ENCODE results near the gene ISM1. TPM values are rescaled to one million over a fixed set of nuclear protein-coding genes. Genes with fewer than 3 reads are reported as not detected.

The ISM1 gene
- total and polyA plus RNA-seq, 2 of the 13 experiments (the other 11 are each of a cell fraction or from before 2014, with no cell fraction given): 0.40 to 1.4 TPM

DNA sequence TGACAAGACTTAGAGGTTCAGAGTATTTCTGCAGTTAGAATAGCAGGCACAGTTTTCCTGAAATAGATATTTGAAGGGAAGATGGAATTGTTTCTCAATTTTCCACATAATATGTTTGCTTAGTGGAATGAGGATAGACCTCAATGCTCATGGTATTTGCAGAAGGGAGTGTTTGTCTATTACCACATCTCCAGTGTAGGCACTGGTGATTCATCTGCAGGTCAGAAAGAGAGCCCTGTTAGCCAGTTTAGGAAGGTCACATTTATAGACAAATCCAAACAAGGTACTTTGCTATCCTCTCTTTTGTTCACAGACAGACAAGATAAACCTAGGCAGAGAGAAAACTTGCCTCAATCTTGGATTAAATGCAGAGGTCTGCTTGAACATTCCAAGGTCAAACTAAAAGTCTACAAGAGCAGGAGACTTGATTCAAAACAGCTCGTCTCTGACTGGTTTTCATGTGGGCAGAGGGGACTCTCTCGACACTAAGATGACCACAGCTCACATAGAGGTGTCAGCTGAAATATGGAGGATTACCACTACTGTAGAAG, 22.8 kb downstream of the ISM1 start (continued):
- peak in 1 of 2 experiments; percentile 57; a peak in 1 of 4 replicates for TF ChIP-seq POLR2A (IDR thresholded peaks at IDR 0.05; ENCODE audit: insufficient read depth in 1 of 2, low read depth in 2 of 2, low read length in 2 of 2)
- peak; percentile 99 for TF ChIP-seq SOX5 (CRISPR knock-in tag; IDR thresholded peaks at IDR 0.05; ENCODE audit: borderline replicate concordance)
- TF ChIP-seq ZFP37 (CRISPR knock-in tag; IDR thresholded peaks at IDR 0.05; ENCODE audit: borderline replicate concordance): peak; percentile 88; the same call in 1 of the 2 replicates
- TF ChIP-seq GPN1 (CRISPR knock-in tag; IDR thresholded peaks at IDR 0.05; ENCODE audit: borderline replicate concordance): no peak
- peak; percentile 45; the same call in 1 of the 2 replicates for TF ChIP-seq KLF6 (CRISPR knock-in tag; IDR thresholded peaks at IDR 0.05)
- no peak for TF ChIP-seq ZNF460 (CRISPR knock-in tag; IDR thresholded peaks at IDR 0.05; ENCODE audit: borderline replicate concordance)
- TF ChIP-seq ATF1 (CRISPR knock-in tag; IDR thresholded peaks at IDR 0.05): peak; percentile 83
- TF ChIP-seq, protein P1, sequence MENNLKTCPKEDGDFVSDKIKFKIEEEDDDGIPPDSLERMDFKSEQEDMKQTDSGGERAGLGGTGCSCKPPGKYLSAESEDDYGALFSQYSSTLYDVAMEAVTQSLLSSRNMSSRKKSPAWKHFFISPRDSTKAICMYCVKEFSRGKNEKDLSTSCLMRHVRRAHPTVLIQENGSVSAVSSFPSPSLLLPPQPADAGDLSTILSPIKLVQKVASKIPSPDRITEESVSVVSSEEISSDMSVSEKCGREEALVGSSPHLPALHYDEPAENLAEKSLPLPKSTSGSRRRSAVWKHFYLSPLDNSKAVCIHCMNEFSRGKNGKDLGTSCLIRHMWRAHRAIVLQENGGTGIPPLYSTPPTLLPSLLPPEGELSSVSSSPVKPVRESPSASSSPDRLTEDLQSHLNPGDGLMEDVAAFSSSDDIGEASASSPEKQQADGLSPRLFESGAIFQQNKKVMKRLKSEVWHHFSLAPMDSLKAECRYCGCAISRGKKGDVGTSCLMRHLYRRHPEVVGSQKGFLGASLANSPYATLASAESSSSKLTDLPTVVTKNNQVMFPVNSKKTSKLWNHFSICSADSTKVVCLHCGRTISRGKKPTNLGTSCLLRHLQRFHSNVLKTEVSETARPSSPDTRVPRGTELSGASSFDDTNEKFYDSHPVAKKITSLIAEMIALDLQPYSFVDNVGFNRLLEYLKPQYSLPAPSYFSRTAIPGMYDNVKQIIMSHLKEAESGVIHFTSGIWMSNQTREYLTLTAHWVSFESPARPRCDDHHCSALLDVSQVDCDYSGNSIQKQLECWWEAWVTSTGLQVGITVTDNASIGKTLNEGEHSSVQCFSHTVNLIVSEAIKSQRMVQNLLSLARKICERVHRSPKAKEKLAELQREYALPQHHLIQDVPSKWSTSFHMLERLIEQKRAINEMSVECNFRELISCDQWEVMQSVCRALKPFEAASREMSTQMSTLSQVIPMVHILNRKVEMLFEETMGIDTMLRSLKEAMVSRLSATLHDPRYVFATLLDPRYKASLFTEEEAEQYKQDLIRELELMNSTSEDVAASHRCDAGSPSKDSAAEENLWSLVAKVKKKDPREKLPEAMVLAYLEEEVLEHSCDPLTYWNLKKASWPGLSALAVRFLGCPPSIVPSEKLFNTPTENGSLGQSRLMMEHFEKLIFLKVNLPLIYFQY (CRISPR knock-in tag; IDR thresholded peaks at IDR 0.05; ENCODE audit: borderline replicate concordance): no peak
- no peak for TF ChIP-seq NFKB2 (CRISPR knock-in tag; IDR thresholded peaks at IDR 0.05; ENCODE audit: borderline replicate concordance)
- peak; percentile 93 for TF ChIP-seq FOXK1 (CRISPR knock-in tag; IDR thresholded peaks at IDR 0.05; ENCODE audit: borderline replicate concordance, low read depth)
- no peak for TF ChIP-seq ZNF17 (CRISPR knock-in tag; IDR thresholded peaks at IDR 0.05)
- TF ChIP-seq ZNF773 (CRISPR knock-in tag; IDR thresholded peaks at IDR 0.05; ENCODE audit: borderline replicate concordance): no peak
- TF ChIP-seq JARID2 (CRISPR knock-in tag; IDR thresholded peaks at IDR 0.05; ENCODE audit: insufficient replicate concordance): peak; percentile 80
- peak; percentile 80 for TF ChIP-seq KDM6A (CRISPR knock-in tag; IDR thresholded peaks at IDR 0.05; ENCODE audit: low read depth)
- TF ChIP-seq, protein P2, sequence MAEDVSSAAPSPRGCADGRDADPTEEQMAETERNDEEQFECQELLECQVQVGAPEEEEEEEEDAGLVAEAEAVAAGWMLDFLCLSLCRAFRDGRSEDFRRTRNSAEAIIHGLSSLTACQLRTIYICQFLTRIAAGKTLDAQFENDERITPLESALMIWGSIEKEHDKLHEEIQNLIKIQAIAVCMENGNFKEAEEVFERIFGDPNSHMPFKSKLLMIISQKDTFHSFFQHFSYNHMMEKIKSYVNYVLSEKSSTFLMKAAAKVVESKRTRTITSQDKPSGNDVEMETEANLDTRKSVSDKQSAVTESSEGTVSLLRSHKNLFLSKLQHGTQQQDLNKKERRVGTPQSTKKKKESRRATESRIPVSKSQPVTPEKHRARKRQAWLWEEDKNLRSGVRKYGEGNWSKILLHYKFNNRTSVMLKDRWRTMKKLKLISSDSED (CRISPR knock-in tag; IDR thresholded peaks at IDR 0.05): no peak
- TF ChIP-seq, protein P3, sequence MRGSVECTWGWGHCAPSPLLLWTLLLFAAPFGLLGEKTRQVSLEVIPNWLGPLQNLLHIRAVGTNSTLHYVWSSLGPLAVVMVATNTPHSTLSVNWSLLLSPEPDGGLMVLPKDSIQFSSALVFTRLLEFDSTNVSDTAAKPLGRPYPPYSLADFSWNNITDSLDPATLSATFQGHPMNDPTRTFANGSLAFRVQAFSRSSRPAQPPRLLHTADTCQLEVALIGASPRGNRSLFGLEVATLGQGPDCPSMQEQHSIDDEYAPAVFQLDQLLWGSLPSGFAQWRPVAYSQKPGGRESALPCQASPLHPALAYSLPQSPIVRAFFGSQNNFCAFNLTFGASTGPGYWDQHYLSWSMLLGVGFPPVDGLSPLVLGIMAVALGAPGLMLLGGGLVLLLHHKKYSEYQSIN (CRISPR knock-in tag; IDR thresholded peaks at IDR 0.05; ENCODE audit: borderline replicate concordance): no peak
- TF ChIP-seq, protein P4, sequence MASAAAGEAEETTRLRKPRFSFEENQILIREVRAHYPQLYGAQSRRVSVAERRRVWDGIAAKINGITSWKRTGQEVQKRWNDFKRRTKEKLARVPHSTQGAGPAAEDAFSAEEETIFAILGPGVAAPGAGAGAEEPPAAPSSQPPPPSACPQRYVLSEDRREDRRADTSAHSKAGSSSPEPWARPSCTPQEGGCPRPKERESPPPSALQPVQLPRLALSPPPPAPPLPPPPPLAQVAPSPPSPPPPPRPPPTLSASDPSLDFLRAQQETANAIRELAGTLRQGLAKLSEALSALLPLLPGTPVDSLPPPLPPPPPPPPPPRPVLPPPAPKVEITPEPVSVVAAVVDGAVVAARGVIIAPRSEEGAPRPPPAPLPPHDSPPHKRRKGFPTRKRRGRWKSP (CRISPR knock-in tag; IDR thresholded peaks at IDR 0.05): peak; percentile 81; the same call in 1 of the 2 replicates
- TF ChIP-seq GFI1 (CRISPR knock-in tag; IDR thresholded peaks at IDR 0.05; ENCODE audit: borderline replicate concordance): peak; percentile 96
- TF ChIP-seq, protein P5, sequence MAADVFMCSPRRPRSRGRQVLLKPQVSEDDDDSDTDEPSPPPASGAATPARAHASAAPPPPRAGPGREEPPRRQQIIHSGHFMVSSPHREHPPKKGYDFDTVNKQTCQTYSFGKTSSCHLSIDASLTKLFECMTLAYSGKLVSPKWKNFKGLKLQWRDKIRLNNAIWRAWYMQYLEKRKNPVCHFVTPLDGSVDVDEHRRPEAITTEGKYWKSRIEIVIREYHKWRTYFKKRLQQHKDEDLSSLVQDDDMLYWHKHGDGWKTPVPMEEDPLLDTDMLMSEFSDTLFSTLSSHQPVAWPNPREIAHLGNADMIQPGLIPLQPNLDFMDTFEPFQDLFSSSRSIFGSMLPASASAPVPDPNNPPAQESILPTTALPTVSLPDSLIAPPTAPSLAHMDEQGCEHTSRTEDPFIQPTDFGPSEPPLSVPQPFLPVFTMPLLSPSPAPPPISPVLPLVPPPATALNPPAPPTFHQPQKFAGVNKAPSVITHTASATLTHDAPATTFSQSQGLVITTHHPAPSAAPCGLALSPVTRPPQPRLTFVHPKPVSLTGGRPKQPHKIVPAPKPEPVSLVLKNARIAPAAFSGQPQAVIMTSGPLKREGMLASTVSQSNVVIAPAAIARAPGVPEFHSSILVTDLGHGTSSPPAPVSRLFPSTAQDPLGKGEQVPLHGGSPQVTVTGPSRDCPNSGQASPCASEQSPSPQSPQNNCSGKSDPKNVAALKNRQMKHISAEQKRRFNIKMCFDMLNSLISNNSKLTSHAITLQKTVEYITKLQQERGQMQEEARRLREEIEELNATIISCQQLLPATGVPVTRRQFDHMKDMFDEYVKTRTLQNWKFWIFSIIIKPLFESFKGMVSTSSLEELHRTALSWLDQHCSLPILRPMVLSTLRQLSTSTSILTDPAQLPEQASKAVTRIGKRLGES (CRISPR knock-in tag; IDR thresholded peaks at IDR 0.05; ENCODE audit: borderline replicate concordance): peak; percentile 30; the same call in 1 of the 2 replicates
- TF ChIP-seq ZNF367 (CRISPR knock-in tag; IDR thresholded peaks at IDR 0.05; ENCODE audit: borderline replicate concordance): no peak

Measured in HepG2 (cell line).